ENCODE measurements around the gene EML2.

Gene EML2

DNA sequence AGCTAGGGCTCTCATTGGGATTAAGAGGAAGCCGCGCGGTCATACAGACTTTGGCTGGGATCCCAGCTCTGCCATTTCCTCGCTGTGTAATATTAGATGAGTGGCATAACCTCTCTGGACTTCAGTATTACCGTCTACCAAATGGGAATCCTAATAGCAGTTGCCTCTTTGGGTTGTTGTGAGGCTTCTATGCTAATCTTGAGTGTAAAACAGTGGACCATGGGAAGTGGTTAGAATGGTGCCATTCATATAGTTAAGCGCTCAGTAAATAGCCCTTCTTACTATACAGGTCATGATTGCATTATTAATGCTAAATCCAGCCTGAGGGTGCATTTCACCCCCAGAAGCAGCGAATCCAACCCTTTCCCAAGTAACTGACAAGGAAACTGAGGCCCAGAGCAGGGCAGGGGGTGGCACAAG, 54.0 kb downstream of the EML2 start:
- DNase-seq: no peak

DNA sequence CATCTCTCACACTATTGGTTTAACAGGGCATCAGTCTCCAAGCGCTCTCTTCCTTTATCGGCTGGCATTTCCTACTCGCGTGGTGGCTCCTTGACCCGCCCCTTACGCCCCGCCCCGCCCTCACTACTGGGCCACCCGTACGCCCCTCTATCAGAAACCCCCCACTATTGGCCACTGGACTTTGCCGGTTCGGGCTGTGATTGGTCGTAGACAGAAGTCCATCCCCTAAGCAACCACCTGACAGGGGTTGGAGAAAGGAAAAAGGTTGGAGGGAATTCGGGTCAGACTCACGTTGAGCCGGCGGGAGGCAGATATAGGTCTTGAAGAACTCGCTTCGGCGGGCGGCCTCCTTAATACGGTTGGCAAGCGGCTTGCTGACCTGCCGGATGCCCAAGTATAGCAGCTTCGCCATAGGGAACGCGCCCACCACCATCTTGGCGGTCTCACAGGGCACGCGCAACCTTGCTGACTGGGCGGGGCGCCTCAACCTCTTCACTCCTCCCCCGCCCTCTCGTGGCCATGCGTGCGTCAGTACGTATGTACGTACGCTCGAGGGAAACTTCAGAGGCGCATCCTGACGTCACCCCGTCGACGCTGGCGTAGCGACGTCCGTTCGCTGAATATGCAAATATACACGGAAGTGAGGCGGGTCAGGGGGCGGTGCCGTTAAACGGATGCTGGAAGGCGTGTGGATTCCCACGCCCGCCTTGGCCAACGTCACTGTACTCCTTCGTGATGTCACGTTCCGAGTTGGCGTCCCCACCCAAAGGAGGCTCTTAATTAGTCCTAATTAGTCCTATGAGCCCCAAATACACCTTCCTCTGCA, 54.7 kb downstream of the EML2 start, which contains the start of gene OPA3:
Gene OPA3 (minus strand): TSS at position 471 of the 826 bp plus-strand sequence. CDS start 38 bp downstream, at position 433.
- peak; percentile 98 for DNase-seq

GRCh38 chr19:45581576-45581975, 57.6 kb downstream of the EML2 start:
- no peak for DNase-seq

- no peak for DNase-seq
These were observed 60.3 kb downstream of the EML2 start for GRCh38 chr19:45578861-45579260.

- no peak for DNase-seq
These were observed 61.9 kb downstream of the EML2 start for GRCh38 chr19:45577111-45577905.

DNA sequence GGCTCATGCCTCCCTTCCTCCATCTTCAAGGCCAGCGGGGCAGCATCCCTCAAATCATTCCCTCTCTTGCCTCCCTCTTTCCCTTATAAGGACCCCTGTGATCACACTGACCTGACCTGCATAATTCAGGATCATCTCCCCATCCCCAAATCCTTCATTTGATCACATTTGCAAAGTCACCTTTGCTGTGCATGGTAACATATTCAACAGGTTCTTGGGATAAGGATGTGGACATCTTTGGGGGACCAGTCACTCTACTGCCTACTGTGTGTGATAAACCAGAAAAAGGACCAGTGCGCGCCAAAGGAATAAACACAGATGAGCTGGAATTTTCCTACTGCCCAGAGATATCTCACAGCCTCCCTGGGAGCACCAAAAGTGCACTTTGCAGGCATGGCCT, 62.5 kb downstream of the EML2 start:
- DNase-seq: no peak

DNA sequence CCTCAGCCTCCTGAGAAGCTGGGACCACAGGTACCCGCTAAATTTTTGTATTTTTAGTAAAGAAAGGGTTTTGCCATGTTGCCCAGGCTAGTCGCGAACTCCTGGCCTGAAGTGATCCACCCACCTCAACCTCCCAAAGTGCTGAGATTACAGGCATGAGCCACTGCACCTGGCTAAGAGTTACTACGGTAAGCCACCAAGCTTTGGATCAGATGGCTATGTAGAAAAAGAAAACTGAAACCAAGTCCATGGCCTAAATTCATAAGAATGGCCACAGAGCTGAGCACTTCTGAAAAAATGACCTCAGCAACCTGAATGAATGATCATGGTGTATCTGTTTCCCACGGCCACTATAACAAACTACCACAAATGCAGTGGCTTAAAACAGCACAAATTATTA, 64.0 kb downstream of the EML2 start:
- no peak for DNase-seq

GRCh38 chr19:45574526-45574925, 64.7 kb downstream of the EML2 start:
- no peak for DNase-seq

DNA sequence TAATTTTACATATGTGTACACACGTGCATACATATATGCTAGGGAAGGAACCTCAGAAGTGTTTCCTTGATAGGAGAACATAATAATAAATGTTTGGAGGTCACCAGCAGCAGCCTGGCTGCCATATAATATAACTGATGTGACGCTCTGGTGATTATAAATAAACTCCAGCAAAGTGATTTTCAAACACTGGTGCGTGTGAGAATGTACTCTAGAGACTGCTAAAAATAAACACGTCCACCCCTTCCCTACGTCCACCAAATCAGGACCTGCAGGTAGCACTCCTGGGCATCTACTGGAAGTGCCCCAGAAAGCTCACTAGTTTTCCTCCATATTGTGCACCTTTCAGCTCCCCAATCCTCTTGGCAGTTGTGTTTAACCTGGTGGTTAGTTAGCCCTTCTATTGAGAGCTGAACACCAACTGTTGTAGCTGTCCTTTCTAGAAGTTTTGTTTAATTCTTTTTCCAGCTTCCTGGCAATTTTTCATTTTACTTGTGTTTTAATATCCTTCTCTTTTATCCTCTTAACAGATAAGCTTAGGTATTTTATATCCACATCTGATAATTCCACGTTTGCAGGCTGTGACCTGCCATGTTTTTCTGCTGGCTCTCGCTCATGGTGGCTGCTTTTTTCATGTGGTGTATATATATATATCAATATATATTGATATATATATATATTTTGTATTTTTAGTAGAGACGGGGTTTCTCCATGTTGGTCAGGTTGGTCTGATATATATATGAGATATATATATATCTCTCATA, 67.6 kb downstream of the EML2 start:
- no peak for DNase-seq

- DNase-seq: no peak
These were observed 69.4 kb downstream of the EML2 start for GRCh38 chr19:45569619-45570421.

- DNase-seq: no peak
These were observed 70.5 kb downstream of the EML2 start for GRCh38 chr19:45568732-45569131.

DNA sequence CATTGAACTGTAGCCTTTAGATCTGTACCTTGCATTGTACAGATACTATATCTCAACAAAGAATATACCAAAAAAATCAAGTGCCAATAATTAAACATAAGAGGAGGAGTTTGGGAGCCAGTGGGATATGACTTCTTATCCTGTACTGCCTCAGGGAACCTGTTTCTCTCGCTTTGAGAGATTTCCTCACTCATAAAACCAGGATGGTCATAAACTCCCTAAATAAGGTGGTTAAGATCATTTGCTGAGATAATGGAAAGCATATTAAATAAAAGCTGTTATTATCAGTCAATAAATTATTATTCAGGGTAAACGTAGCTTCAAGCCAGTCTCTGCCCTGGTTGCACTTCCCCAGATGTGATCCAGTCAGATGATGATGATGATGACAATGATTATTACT, 71.6 kb downstream of the EML2 start:
- no peak for DNase-seq

DNA sequence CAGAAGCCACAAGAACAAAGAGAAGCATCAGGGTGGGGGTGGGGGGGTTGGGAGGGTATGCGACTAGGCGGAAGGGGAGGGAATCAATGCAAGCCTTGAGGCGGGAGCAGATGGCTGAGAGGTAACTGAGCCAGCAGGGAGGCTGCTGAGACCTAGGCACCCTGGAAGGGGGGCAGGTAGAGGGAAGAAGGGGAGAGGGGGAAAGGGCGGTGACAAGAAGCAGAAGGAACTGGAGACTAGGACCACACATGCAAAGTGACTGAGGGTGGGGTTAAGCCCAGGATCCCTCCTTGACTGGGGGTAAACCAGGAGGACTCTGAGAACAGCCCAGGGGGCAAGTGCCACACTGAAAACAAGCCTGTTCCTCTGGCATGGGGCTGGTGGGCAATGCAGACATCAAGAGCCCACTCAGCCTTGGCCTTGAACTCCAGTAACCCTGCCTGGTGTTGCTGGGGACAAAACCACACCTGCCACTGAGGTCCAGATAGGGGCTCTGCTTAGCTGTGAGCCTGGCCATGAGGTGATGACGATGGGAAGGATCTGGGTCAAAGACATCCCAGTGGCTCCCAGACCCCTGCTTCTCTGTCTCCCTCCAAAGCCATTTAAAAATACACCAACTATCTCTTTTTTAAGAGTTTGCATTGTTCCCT, 74.9 kb downstream of the EML2 start:
- no peak for DNase-seq

DNA sequence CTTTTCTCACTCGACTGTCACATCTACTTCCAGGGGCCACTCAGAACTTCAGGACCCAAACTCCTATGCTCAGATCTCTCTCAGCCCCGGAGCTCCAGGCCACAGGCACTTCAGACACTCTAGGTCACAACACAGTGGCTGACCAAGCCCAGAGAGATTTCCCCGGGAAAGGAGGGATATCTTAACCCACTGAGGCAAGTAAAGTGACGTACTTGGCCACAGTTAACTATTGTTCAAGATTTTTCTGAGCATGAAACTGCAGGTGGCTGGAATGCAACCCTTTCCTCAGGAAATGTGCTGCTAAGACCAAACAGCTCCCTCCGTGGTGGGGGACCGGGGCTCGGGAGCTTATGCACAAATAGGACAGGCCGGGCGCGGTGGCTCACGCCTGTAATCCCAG, 78.5 kb downstream of the EML2 start:
- no peak for DNase-seq

- DNase-seq: no peak
These were observed 79.2 kb downstream of the EML2 start for GRCh38 chr19:45560038-45560437.

Data from NCI-H526 treated with DMSO at 0.1 percent for 48 hours (cell line).